HUES48 (cell line): ENCODE results near the gene PUS1.

Experiments used
- H3K27ac ChIP-seq: one replicate; pipeline ENCODE4 v1.7.0; 2013; ENCODE audit warnings: low read depth, low read length, inconsistent platforms
- H3K27me3 ChIP-seq: 2 replicates; pipeline ENCODE4 v1.6.1; 2013; ENCODE audit warnings: mild to moderate bottlenecking, low read length; ENCODE audit not compliant: control insufficient read depth, insufficient read depth
- H3K36me3 ChIP-seq: 2 replicates; pipeline ENCODE4 v1.6.1; 2013; ENCODE audit warnings: low read length; ENCODE audit not compliant: control insufficient read depth, insufficient read depth
- H3K4me1 ChIP-seq: 2 replicates; pipeline ENCODE4 v1.6.1; 2013; ENCODE audit warnings: mild to moderate bottlenecking, low read length; ENCODE audit not compliant: control insufficient read depth, insufficient read depth
- H3K4me3 ChIP-seq: 2 replicates; pipeline ENCODE4 v1.5.1; 2013; ENCODE audit warnings: mild to moderate bottlenecking, low read depth, low read length
- H3K9ac ChIP-seq: 2 replicates; pipeline ENCODE4 v1.6.1; 2013; ENCODE audit warnings: mild to moderate bottlenecking, low read depth, low read length, moderate library complexity
- H3K9me3 ChIP-seq: 2 replicates; pipeline ENCODE4 v1.6.1; 2013; ENCODE audit warnings: low read length; ENCODE audit not compliant: control insufficient read depth, insufficient read depth

PUS1 gene

GRCh38 chr12:131928080-131928710 lies 881 bp upstream of the PUS1 start:
- no peaks in the 10 kb centered on the region for H3K4me1 ChIP-seq
- H3K9me3 ChIP-seq, result no peaks in the 10 kb centered on the region
- H3K36me3 ChIP-seq, result peaks cover 24% of the 10 kb centered on the region
- H3K27me3 ChIP-seq, result no peaks in the 10 kb centered on the region
- H3K4me3 ChIP-seq, result peak overlapping the region; percentile 75
- no peak overlapping the region for H3K27ac ChIP-seq
- H3K9ac ChIP-seq, result peak overlapping the region; percentile 19; the same call in 1 of the 2 replicates

- Histone ChIP-seq H3K27me3 (no peaks in the 10 kb centered on the region), H3K9ac (peak overlapping the region; percentile 84), H3K4me1 (no peaks in the 10 kb centered on the region), H3K36me3 (peaks cover 40% of the 10 kb centered on the region), H3K9me3 (no peaks in the 10 kb centered on the region), H3K4me3 (peak overlapping the region; percentile 93), H3K27ac (peak overlapping the region; percentile 77)
These were observed 743 bp downstream of the PUS1 start for GRCh38 chr12:131929581-131930456.

GRCh38 chr12:131930510-131930909 lies 1.4 kb downstream of the PUS1 start:
- H3K9me3 ChIP-seq, result no peaks in the 10 kb centered on the region
- H3K27me3 ChIP-seq, result no peaks in the 10 kb centered on the region
- no peaks in the 10 kb centered on the region for H3K4me1 ChIP-seq
- no peak overlapping the region for H3K27ac ChIP-seq
- H3K36me3 ChIP-seq, result peaks cover 46% of the 10 kb centered on the region
- H3K4me3 ChIP-seq, result peak overlapping the region; percentile 93
- H3K9ac ChIP-seq, result peak overlapping the region; percentile 56

- Histone ChIP-seq H3K4me1 (no peaks in the 10 kb centered on the region), H3K36me3 (peaks cover 69% of the 10 kb centered on the region), H3K27me3 (no peaks in the 10 kb centered on the region), H3K27ac (no peak overlapping the region), H3K9ac (no peak overlapping the region), H3K9me3 (no peaks in the 10 kb centered on the region), H3K4me3 (no peak overlapping the region)
These were observed 4.3 kb downstream of the PUS1 start for GRCh38 chr12:131933387-131933786.

GRCh38 chr12:131934535-131934934 lies 5.5 kb downstream of the PUS1 start:
- Histone ChIP-seq H3K4me1 (no peaks in the 10 kb centered on the region), H3K27me3 (no peaks in the 10 kb centered on the region), H3K36me3 (peaks cover 78% of the 10 kb centered on the region), H3K9me3 (no peaks in the 10 kb centered on the region), H3K4me3 (no peak overlapping the region), H3K9ac (no peak overlapping the region), H3K27ac (no peak overlapping the region)

GRCh38 chr12:131938082-131938481 lies 9.0 kb downstream of the PUS1 start:
- peaks cover 87% of the 10 kb centered on the region for H3K36me3 ChIP-seq
- no peaks in the 10 kb centered on the region for H3K4me1 ChIP-seq
- H3K9me3 ChIP-seq, result no peaks in the 10 kb centered on the region
- H3K9ac ChIP-seq, result no peak overlapping the region
- H3K27me3 ChIP-seq, result no peaks in the 10 kb centered on the region
- no peak overlapping the region for H3K4me3 ChIP-seq
- no peak overlapping the region for H3K27ac ChIP-seq

- no peaks in the 10 kb centered on the region for H3K9me3 ChIP-seq
- no peaks in the 10 kb centered on the region for H3K4me1 ChIP-seq
- H3K27ac ChIP-seq, result no peak overlapping the region
- H3K4me3 ChIP-seq, result no peak overlapping the region
- H3K9ac ChIP-seq, result no peak overlapping the region
- no peaks in the 10 kb centered on the region for H3K27me3 ChIP-seq
- H3K36me3 ChIP-seq, result peaks cover 87% of the 10 kb centered on the region
These were observed 9.9 kb downstream of the PUS1 start for GRCh38 chr12:131939007-131939406.

- no peak overlapping the region for H3K4me3 ChIP-seq
- no peak overlapping the region for H3K27ac ChIP-seq
- H3K9ac ChIP-seq, result no peak overlapping the region
- no peaks in the 10 kb centered on the region for H3K27me3 ChIP-seq
- H3K36me3 ChIP-seq, result peaks cover 84% of the 10 kb centered on the region
- H3K4me1 ChIP-seq, result no peaks in the 10 kb centered on the region
- H3K9me3 ChIP-seq, result no peaks in the 10 kb centered on the region
These were observed 11.1 kb downstream of the PUS1 start for GRCh38 chr12:131940141-131940547.

- Histone ChIP-seq H3K4me1 (no peaks in the 10 kb centered on the region), H3K36me3 (peaks cover 74% of the 10 kb centered on the region), H3K4me3 (no peak overlapping the region), H3K27me3 (no peaks in the 10 kb centered on the region), H3K9me3 (no peaks in the 10 kb centered on the region), H3K9ac (no peak overlapping the region), H3K27ac (no peak overlapping the region)
These were observed 12.3 kb downstream of the PUS1 start for GRCh38 chr12:131941116-131941986.

- H3K9me3 ChIP-seq, result no peaks in the 10 kb centered on the region
- H3K27me3 ChIP-seq, result no peaks in the 10 kb centered on the region
- no peak overlapping the region for H3K9ac ChIP-seq
- H3K27ac ChIP-seq, result no peak overlapping the region
- no peak overlapping the region for H3K4me3 ChIP-seq
- H3K36me3 ChIP-seq, result peaks cover 68% of the 10 kb centered on the region
- H3K4me1 ChIP-seq, result no peaks in the 10 kb centered on the region
These were observed 12.9 kb downstream of the PUS1 start for GRCh38 chr12:131941987-131942341.
